Measurements from ENCODE around the gene DSCAM. TPM values are rescaled to one million over a fixed set of nuclear protein-coding genes. Genes with fewer than 3 reads are reported as not detected.

The DSCAM gene
- total and polyA plus RNA-seq, 2 experiments from 2014 or later, result not detected

DNA sequence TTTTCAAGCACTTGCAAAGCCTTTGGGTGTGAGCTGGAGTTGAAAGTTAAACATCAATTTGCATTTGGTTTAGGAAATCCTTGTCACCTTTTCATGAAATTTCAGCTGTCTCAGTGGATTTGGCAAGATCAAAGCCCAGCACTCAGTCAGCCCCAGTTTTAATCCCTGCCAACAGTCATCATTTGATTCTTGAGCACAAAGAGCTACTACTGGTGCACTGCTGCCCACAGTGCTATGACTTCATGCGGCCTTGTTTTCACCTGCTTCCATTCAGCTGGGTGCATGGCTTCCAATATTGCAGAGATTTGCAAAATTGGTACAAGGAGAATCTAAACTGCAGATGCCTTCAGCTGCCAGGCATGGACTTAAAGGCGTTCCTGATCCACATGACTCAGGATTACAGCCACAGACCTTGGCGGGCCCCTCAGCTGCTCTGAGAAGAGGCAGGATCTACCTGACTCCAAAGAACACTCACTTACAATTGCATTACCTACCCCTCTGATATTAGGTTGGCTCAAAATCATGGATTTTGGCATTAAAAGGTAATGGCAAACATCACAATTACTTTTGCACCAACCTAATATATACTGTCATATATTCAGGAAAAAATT is 259.1 kb downstream of the DSCAM start:
- in situ Hi-C loops (cut with MboI), result no loop called here
- WGBS, 2 experiments (ENCODE audit: low coverage in 1 of 2, low lambda C conversion rate in 2 of 2, missing lambda C conversion rate in 2 of 2), result 4 to 18% methylated on average over 3 of the region's 3 CpGs

GRCh38 chr21:40586575-40586974 is 260.4 kb downstream of the DSCAM start:
- Histone ChIP-seq H3K4me1 (ENCODE audit: insufficient read depth) (no peaks in the 10 kb centered on the region), H3K9me2 (ENCODE audit: insufficient read depth) (no peaks in the 10 kb centered on the region), H3K79me2 (ENCODE audit: insufficient read depth) (no peaks in the 10 kb centered on the region), H3K36me3 (ENCODE audit: low read depth) (no peaks in the 10 kb centered on the region), H3K27me3 (replicated peaks; ENCODE audit: insufficient read depth) (no peaks in the 10 kb centered on the region), H3K4me3 (no peak overlapping the region), H3K9me3 (ENCODE audit: low read depth) (no peaks in the 10 kb centered on the region), H2AFZ (no peak overlapping the region), H3F3A (ENCODE audit: insufficient read depth) (no peaks in the 10 kb centered on the region), H3K27ac (no peak overlapping the region), H3K4me2 (ENCODE audit: unreplicated experiment) (no peak overlapping the region), H3K9ac (no peak overlapping the region), H4K20me1 (ENCODE audit: insufficient read depth) (no peaks in the 10 kb centered on the region)
- in situ Hi-C loops (cut with MboI), result no loop called here
- 42 to 52% methylated on average over 2 of the region's 2 CpGs for WGBS, 2 experiments (ENCODE audit: low coverage in 1 of 2, low lambda C conversion rate in 2 of 2, missing lambda C conversion rate in 2 of 2)
- DNase-seq, result no peak
- TF ChIP-seq EZH2 (IDR thresholded peaks at IDR 0.05; ENCODE audit: insufficient read depth, poor library complexity, severe bottlenecking), result no peak
- no peak for TF ChIP-seq EZH2phosphoT487 (IDR thresholded peaks at IDR 0.05; ENCODE audit: insufficient read depth, low read depth)

More for the DNA sequence above, 259.1 kb downstream of the DSCAM start:
- DNase-seq, result no peak
- Histone ChIP-seq H2AFZ (no peak overlapping the region), H3K27me3 (replicated peaks; ENCODE audit: insufficient read depth) (no peaks in the 10 kb centered on the region), H3F3A (ENCODE audit: insufficient read depth) (no peaks in the 10 kb centered on the region), H3K36me3 (ENCODE audit: low read depth) (no peaks in the 10 kb centered on the region), H3K4me1 (ENCODE audit: insufficient read depth) (no peaks in the 10 kb centered on the region), H4K20me1 (ENCODE audit: insufficient read depth) (no peaks in the 10 kb centered on the region), H3K4me3 (no peak overlapping the region), H3K9me3 (ENCODE audit: low read depth) (no peaks in the 10 kb centered on the region), H3K79me2 (ENCODE audit: insufficient read depth) (no peaks in the 10 kb centered on the region), H3K27ac (no peak overlapping the region), H3K9ac (no peak overlapping the region), H3K9me2 (ENCODE audit: insufficient read depth) (no peaks in the 10 kb centered on the region), H3K4me2 (ENCODE audit: unreplicated experiment) (no peak overlapping the region)
- TF ChIP-seq EZH2 (IDR thresholded peaks at IDR 0.05; ENCODE audit: insufficient read depth, poor library complexity, severe bottlenecking), result no peak
- TF ChIP-seq EZH2phosphoT487 (IDR thresholded peaks at IDR 0.05; ENCODE audit: insufficient read depth, low read depth), result no peak

DNA sequence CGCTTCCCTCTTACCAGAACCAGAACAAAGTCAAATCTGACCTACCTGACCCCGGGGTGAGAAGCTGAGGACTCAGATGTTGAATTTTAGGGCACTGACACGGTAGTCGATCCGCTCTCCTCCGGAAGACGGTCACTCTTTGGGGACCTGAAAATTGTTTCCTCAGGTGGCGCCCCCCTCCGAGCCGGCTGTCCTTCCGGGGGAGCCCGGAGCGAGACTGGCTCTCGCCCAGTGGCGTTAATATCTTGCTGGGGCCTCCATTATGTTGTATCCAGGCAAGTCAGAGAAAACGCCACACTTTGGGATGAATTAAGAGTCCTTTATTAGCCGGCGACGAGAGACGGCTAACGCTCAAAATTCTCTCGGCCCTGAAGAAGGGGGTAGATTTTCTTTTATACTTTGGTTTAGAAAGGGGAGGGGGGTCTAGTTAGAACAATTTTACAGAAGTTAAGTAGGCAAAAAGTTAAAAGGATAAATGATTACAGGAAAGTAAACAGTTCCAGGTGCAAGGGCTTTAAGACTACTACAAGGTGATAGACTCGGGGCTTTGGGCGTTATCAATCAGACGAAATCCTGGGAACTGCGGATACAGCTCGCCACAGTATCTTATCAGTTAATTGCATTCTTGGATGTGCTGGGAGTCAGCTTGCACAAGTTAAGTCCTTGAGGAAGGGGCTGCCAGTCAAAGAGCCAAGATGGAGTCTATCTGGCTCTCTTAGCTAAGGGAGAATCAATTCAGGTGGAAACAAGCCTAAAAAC is 269.5 kb downstream of the DSCAM start:
- no peak for DNase-seq
- Histone ChIP-seq H3K4me1 (ENCODE audit: insufficient read depth) (no peaks in the 10 kb centered on the region), H3K4me2 (ENCODE audit: unreplicated experiment) (no peak overlapping the region), H2AFZ (no peak overlapping the region), H4K20me1 (ENCODE audit: insufficient read depth) (no peaks in the 10 kb centered on the region), H3K27ac (no peak overlapping the region), H3K9me3 (ENCODE audit: low read depth) (no peaks in the 10 kb centered on the region), H3K27me3 (replicated peaks; ENCODE audit: insufficient read depth) (no peaks in the 10 kb centered on the region), H3K9me2 (ENCODE audit: insufficient read depth) (no peaks in the 10 kb centered on the region), H3K36me3 (ENCODE audit: low read depth) (no peaks in the 10 kb centered on the region), H3K4me3 (no peak overlapping the region), H3K9ac (no peak overlapping the region), H3K79me2 (ENCODE audit: insufficient read depth) (no peaks in the 10 kb centered on the region), H3F3A (ENCODE audit: insufficient read depth) (no peaks in the 10 kb centered on the region)
- TF ChIP-seq EZH2 (IDR thresholded peaks at IDR 0.05; ENCODE audit: insufficient read depth, poor library complexity, severe bottlenecking), result no peak
- no peak for TF ChIP-seq EZH2phosphoT487 (IDR thresholded peaks at IDR 0.05; ENCODE audit: insufficient read depth, low read depth)
- in situ Hi-C loops (cut with MboI), result no loop called here
- WGBS, 2 experiments (ENCODE audit: low coverage in 1 of 2, low lambda C conversion rate in 2 of 2, missing lambda C conversion rate in 2 of 2), result 69 to 75% methylated on average over 27 of the region's 27 CpGs

DNA sequence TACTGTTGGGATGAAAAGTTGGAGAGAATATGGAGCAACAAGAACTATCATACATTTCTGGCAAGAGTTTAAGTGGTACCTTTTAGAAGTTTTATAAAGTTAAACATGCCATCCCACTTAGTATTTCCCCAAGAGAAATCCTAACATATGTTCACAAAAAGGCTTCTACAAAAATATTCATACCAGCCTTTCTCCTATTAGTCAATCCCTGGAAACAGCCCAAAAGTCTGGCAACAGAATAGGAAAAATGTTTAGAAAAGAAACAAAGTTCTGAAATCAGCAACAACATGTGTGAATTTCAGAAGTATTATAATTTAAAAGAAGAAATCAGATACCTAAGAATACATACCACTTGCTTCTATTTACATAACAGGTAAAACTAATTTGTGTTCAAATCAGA is 271.0 kb downstream of the DSCAM start:
- no peak overlapping the region for H3K27ac ChIP-seq
- H3F3A ChIP-seq (ENCODE audit: insufficient read depth), result no peaks in the 10 kb centered on the region
- H3K4me3 ChIP-seq, result no peak overlapping the region
- no peak overlapping the region for H3K9ac ChIP-seq
- in situ Hi-C loops (cut with MboI), result no loop called here
- no peak overlapping the region for H3K4me2 ChIP-seq (ENCODE audit: unreplicated experiment)
- DNase-seq, result no peak
- H3K9me3 ChIP-seq (ENCODE audit: low read depth), result no peaks in the 10 kb centered on the region
- no peaks in the 10 kb centered on the region for H4K20me1 ChIP-seq (ENCODE audit: insufficient read depth)
- H2AFZ ChIP-seq, result no peak overlapping the region
- no peaks in the 10 kb centered on the region for H3K4me1 ChIP-seq (ENCODE audit: insufficient read depth)
- H3K36me3 ChIP-seq (ENCODE audit: low read depth), result no peaks in the 10 kb centered on the region
- no peaks in the 10 kb centered on the region for H3K79me2 ChIP-seq (ENCODE audit: insufficient read depth)
- TF ChIP-seq EZH2 (IDR thresholded peaks at IDR 0.05; ENCODE audit: insufficient read depth, poor library complexity, severe bottlenecking), result no peak
- no peak for TF ChIP-seq EZH2phosphoT487 (IDR thresholded peaks at IDR 0.05; ENCODE audit: insufficient read depth, low read depth)
- no peaks in the 10 kb centered on the region for H3K9me2 ChIP-seq (ENCODE audit: insufficient read depth)
- no peaks in the 10 kb centered on the region for H3K27me3 ChIP-seq (replicated peaks; ENCODE audit: insufficient read depth)
